HCT116 (cell line): ENCODE measurements around the gene NUAK2. TPM values are rescaled to one million over a fixed set of nuclear protein-coding genes. Genes with fewer than 3 reads are reported as not detected.
A peak's percentile ranks its signal among the peaks of the same experiment; 100 is the strongest.

Source experiments
- ATAC-seq: fragments of 200-7000 bp; cut with Tn5 transposase; 2 replicates; pipeline ENCODE4 v1.9.1; 2020; ENCODE audit warnings: mild to moderate bottlenecking, moderate library complexity
- BruUV-seq: library from RNA; stranded (reverse); fragments of 400-500 nt; replicated peaks from 2 replicates; lab custom pipeline; 2021; lab: Mats Ljungman, UMichigan
- CTCF ChIA-PET: fragments of 300-600 bp; sonication (Branson Sonifier 250); formaldehyde crosslinking; loops from one replicate; lab custom pipeline; 2021; ENCODE audit warnings: antibody characterized with exemption; lab: Charles Lee
- POLR2A ChIA-PET: fragments of 300-600, 350-600 bp; sonication (Branson Sonifier 250); formaldehyde crosslinking; loops from one replicate; lab custom pipeline; 2021; ENCODE audit warnings: antibody characterized with exemption; lab: Charles Lee
- RAD21 ChIA-PET, 2 experiments: fragments of 300-600 bp; sonication (Branson Sonifier 250); formaldehyde crosslinking; loops; one replicate each; lab custom pipeline; 2023; ENCODE audit warnings: low total read pairs in 2 of 2; ENCODE audit not compliant: uncharacterized antibody in 2 of 2, unreplicated experiment in 2 of 2, low non-redundant PET in 1 of 2; lab: Charles Lee
- DNase-seq: peaks from one replicate; pipeline ENCODE4 v3.0.0-alpha.2; 2010; ENCODE audit warnings: low read depth, low spot score
- H2AFZ ChIP-seq: fragments of 200-600 bp; shearing (Covaris generic), sonication (generic); 2 replicates; pipeline ENCODE4 v1.6.1; 2017; ENCODE audit warnings: low read depth, mixed run types, mixed read lengths, antibody characterized with exemption, low read length; ENCODE audit not compliant: poor library complexity, severe bottlenecking
- H3K27ac ChIP-seq: 2 replicates; pipeline ENCODE4 v1.5.1; 2012; ENCODE audit warnings: low read depth, low read length
- H3K27me3 ChIP-seq: fragments of 200-600 bp; sonication (generic); 2 replicates; pipeline ENCODE4 v1.6.1; 2016; ENCODE audit warnings: mixed run types, low read length, mixed read lengths; ENCODE audit not compliant: insufficient read depth
- H3K36me3 ChIP-seq, 2 experiments: fragments of 200-500 bp in 1 of 2; fragments of 200-600 bp in 1 of 2; sonication (Bioruptor generic) in 1 of 2; sonication (generic) in 1 of 2; 2 replicates each; pipeline versions ENCODE4 v1.5.1 to v1.6.1; 2014 to 2016; ENCODE audit warnings: low read length in 2 of 2, inconsistent platforms in 1 of 2, mixed read lengths in 1 of 2, mixed run types in 1 of 2; ENCODE audit not compliant: insufficient read depth in 2 of 2, control insufficient read depth in 1 of 2
- H3K4me1 ChIP-seq, 2 experiments: fragments of 200-600 bp in 1 of 2; sonication (generic) in 1 of 2; 2 replicates each; pipeline versions ENCODE4 v1.5.1 to v1.6.1; 2012 to 2017; ENCODE audit warnings: low read length in 2 of 2, inconsistent platforms in 1 of 2, mild to moderate bottlenecking in 1 of 2, mixed read lengths in 1 of 2, mixed run types in 1 of 2, moderate library complexity in 1 of 2; ENCODE audit not compliant: insufficient read depth in 2 of 2, control insufficient read depth in 1 of 2
- H3K4me2 ChIP-seq: fragments of 200-600 bp; sonication (generic); 2 replicates; pipeline ENCODE4 v1.6.1; 2017; ENCODE audit warnings: mixed run types, low read length, mixed read lengths
- H3K4me3 ChIP-seq, 2 experiments: fragments of 200-600 bp in 1 of 2; sonication (generic) in 1 of 2; replicated peaks in 1 of 2; 2 replicates each; pipeline ENCODE4 v1.5.1; 2011 to 2016; ENCODE audit warnings: low read length in 2 of 2, control low read depth in 1 of 2, low read depth in 1 of 2, mild to moderate bottlenecking in 1 of 2, mixed read lengths in 1 of 2, mixed run types in 1 of 2
- H3K79me2 ChIP-seq: fragments of 200-600 bp; sonication (generic); 2 replicates; pipeline ENCODE4 v1.6.1; 2017; ENCODE audit warnings: mild to moderate bottlenecking, mixed run types, low read length, moderate library complexity, mixed read lengths; ENCODE audit not compliant: insufficient read depth
- H3K9ac ChIP-seq: fragments of 200-600 bp; sonication (generic); 2 replicates; pipeline ENCODE4 v1.6.1; 2016; ENCODE audit warnings: low read length, mixed read lengths
- H3K9me2 ChIP-seq: fragments of 200-600 bp; sonication (generic), shearing (Covaris generic); 2 replicates; pipeline ENCODE4 v1.6.1; 2017; ENCODE audit warnings: mixed run types, mild to moderate bottlenecking, moderate library complexity; ENCODE audit not compliant: insufficient read depth
- H3K9me3 ChIP-seq, 2 experiments: fragments of 200-500 bp in 1 of 2; fragments of 200-600 bp in 1 of 2; sonication (Bioruptor generic) in 1 of 2; sonication (generic) in 1 of 2; 2 replicates each; pipeline ENCODE4 v1.6.1; 2014 to 2017; ENCODE audit warnings: low read length in 2 of 2, mixed read lengths in 2 of 2, inconsistent platforms in 1 of 2, low read depth in 1 of 2, mild to moderate bottlenecking in 1 of 2, mixed run types in 1 of 2, moderate library complexity in 1 of 2; ENCODE audit not compliant: control insufficient read depth in 1 of 2, insufficient read depth in 1 of 2
- H4K20me1 ChIP-seq: fragments of 200-600 bp; sonication (generic), shearing (Covaris generic); 2 replicates; pipeline ENCODE4 v1.6.1; 2017; ENCODE audit warnings: mixed run types, mild to moderate bottlenecking, moderate library complexity; ENCODE audit not compliant: insufficient read depth
- CTCF ChIP-seq, 3 experiments: fragments of 200-600 bp in 1 of 3; sonication (generic) in 1 of 3; IDR thresholded peaks in 2 of 3; conservative IDR thresholded peaks in 1 of 3; 2 replicates each; pipeline ENCODE4 v1.5.1; 2012 to 2017; ENCODE audit warnings: low read depth in 2 of 3, low read length in 2 of 3, antibody characterized with exemption in 1 of 3, borderline replicate concordance in 1 of 3, control low read depth in 1 of 3, mild to moderate bottlenecking in 1 of 3, mixed read lengths in 1 of 3, mixed run types in 1 of 3, moderate library complexity in 1 of 3; ENCODE audit not compliant: insufficient read depth in 1 of 3
- EGR1 ChIP-seq: IDR thresholded peaks from 2 replicates; pipeline ENCODE4 v1.6.1; 2012; ENCODE audit warnings: low read depth
- ELF1 ChIP-seq: IDR thresholded peaks from 2 replicates; pipeline ENCODE4 v1.6.1; 2012; ENCODE audit warnings: low read depth, borderline replicate concordance
- EZH2 ChIP-seq: fragments of 200-600 bp; sonication (generic); IDR thresholded peaks from 2 replicates; pipeline ENCODE4 v1.6.1; 2017; ENCODE audit warnings: antibody characterized with exemption, mixed run types
- EZH2phosphoT487 ChIP-seq: fragments of 200-600 bp; IDR thresholded peaks from 2 replicates; pipeline ENCODE4 v1.6.1; 2018; ENCODE audit warnings: antibody characterized with exemption, borderline replicate concordance
- FOSL1 ChIP-seq: IDR thresholded peaks from 2 replicates; pipeline ENCODE4 v1.6.1; 2012; ENCODE audit warnings: low read depth
- JUND ChIP-seq: IDR thresholded peaks from 2 replicates; pipeline ENCODE4 v1.6.1; 2012
- MAX ChIP-seq: IDR thresholded peaks from 2 replicates; pipeline ENCODE4 v1.6.1; 2012
- POLR2A ChIP-seq: IDR thresholded peaks from 2 replicates; pipeline ENCODE4 v1.7.0; 2011; ENCODE audit warnings: borderline replicate concordance; ENCODE audit not compliant: insufficient read depth, insufficient read length; ENCODE audit errors: extremely low read depth
- POLR2AphosphoS5 ChIP-seq: IDR thresholded peaks from 2 replicates; pipeline ENCODE4 v1.6.1; 2011; ENCODE audit warnings: mild to moderate bottlenecking, low read depth, low read length, moderate library complexity
- RAD21 ChIP-seq: IDR thresholded peaks from 2 replicates; pipeline ENCODE4 v1.6.1; 2012; ENCODE audit warnings: low read depth, mild to moderate bottlenecking
- REST ChIP-seq: IDR thresholded peaks from 2 replicates; pipeline ENCODE4 v1.6.1; 2012; ENCODE audit warnings: low read depth
- SRF ChIP-seq: IDR thresholded peaks from 2 replicates; pipeline ENCODE4 v1.6.1; 2012; ENCODE audit warnings: low read depth
- TCF7L2 ChIP-seq: IDR thresholded peaks from 2 replicates; pipeline ENCODE4 v1.7.0; 2011; ENCODE audit warnings: borderline replicate concordance, inconsistent platforms; ENCODE audit not compliant: insufficient read depth, insufficient read length; ENCODE audit errors: extremely low read depth
- YY1 ChIP-seq: IDR thresholded peaks from 2 replicates; pipeline ENCODE4 v1.6.1; 2011; ENCODE audit warnings: low read length, low read depth, moderate library complexity, mild to moderate bottlenecking; ENCODE audit not compliant: insufficient replicate concordance; ENCODE audit errors: extremely low read depth
- ZFX ChIP-seq: fragments of 450-650 bp; IDR thresholded peaks from 2 replicates; pipeline ENCODE4 v1.6.1; 2017
- intact Hi-C: fragments of 100-400 bp; cut with micrococcal nuclease; formaldehyde crosslinking; loops from 2 replicates; pipeline ENCODE4 v1.10.0; 2022
- total RNA-seq: library from RNA; stranded (reverse); gene quantifications from one replicate; pipeline ENCODE4 v1.2.1, GENCODE V29; 2021; ENCODE audit not compliant: unreplicated experiment

Gene NUAK2
- total RNA-seq, 1 experiment from 2014 or later = 3.0 TPM

- Histone ChIP-seq H3K4me2 (no peak overlapping the region), H3K4me1 (peaks cover 0 to 10% of the 10 kb centered on the region in 2 experiments; a peak in 2 of 4 replicates), H3K79me2 (no peaks in the 10 kb centered on the region), H3K27ac (no peak overlapping the region), H2AFZ (no peak overlapping the region), H3K9me2 (no peaks in the 10 kb centered on the region), H3K9me3 (no peaks in the 10 kb centered on the region), H3K9ac (no peak overlapping the region), H3K27me3 (no peaks in the 10 kb centered on the region), H3K36me3 (no peaks in the 10 kb centered on the region), H4K20me1 (no peaks in the 10 kb centered on the region), H3K4me3 (no peak overlapping the region)
- ChIA-PET CTCF (no interaction called here), POLR2A (no interaction called here), RAD21 (no interaction called here)
- DNase-seq (no peak), ATAC-seq (no peak)
- TF ChIP-seq TCF7L2 (no peak), JUND (no peak), RAD21 (no peak), EGR1 (no peak), ELF1 (no peak), FOSL1 (no peak), YY1 (no peak)
- no TSS peak for BruUV-seq
- intact Hi-C loops = no loop called here
These were observed 21.4 kb upstream of the NUAK2 start for GRCh38 chr1:205342986-205343385.

- ChIA-PET RAD21 (no interaction called here), CTCF (interaction anchor here (0.6 to 1.5 kb wide), 3 partner anchors 14 to 184 kb away, joined by 3 read pairs; no protein-coding TSS in a partner anchor), POLR2A (no interaction called here)
- no peaks in the 10 kb centered on the region for H3K9me3 ChIP-seq
- H3K4me3 ChIP-seq = no peak overlapping the region
- H3K4me2 ChIP-seq = peak overlapping the region; percentile 30; the same call in 1 of the 2 replicates
- intact Hi-C loops = no loop called here
- H3K4me1 ChIP-seq = peaks cover 4 to 12% of the 10 kb centered on the region in 2 experiments; a peak in 3 of 4 replicates
- no peak for DNase-seq
- no peaks in the 10 kb centered on the region for H3K36me3 ChIP-seq
- no peaks in the 10 kb centered on the region for H3K9me2 ChIP-seq
- peak; percentile 5; the same call in 1 of the 2 replicates for ATAC-seq
- BruUV-seq = no TSS peak
- peak overlapping the region; percentile 5 for H2AFZ ChIP-seq
- H3K27ac ChIP-seq = no peak overlapping the region
- no peaks in the 10 kb centered on the region for H4K20me1 ChIP-seq
- no peak overlapping the region for H3K9ac ChIP-seq
- H3K79me2 ChIP-seq = no peaks in the 10 kb centered on the region
- no peaks in the 10 kb centered on the region for H3K27me3 ChIP-seq
- TF ChIP-seq EZH2phosphoT487 = no peak
- TF ChIP-seq EZH2 = no peak
- no peak for TF ChIP-seq CTCF (IDR thresholded peaks at IDR 0.05 in 2 of 3, conservative IDR thresholded peaks at IDR 0.05 in 1 of 3; ENCODE audit: borderline replicate concordance in 1 of 3, insufficient read depth in 1 of 3, low read depth in 2 of 3, low read length in 2 of 3)
- TF ChIP-seq POLR2AphosphoS5 = no peak
- no peak for TF ChIP-seq ZFX
- no peak for TF ChIP-seq SRF
- TF ChIP-seq RAD21 = no peak
- TF ChIP-seq REST = no peak
- no peak for TF ChIP-seq POLR2A
- TF ChIP-seq TCF7L2 = no peak
- TF ChIP-seq EGR1 = no peak
- no peak for TF ChIP-seq JUND
- no peak for TF ChIP-seq MAX
These were observed 19.1 kb upstream of the NUAK2 start for GRCh38 chr1:205340676-205341075.
